Mucosa of rectum (tissue), 2 donors: Measurements from ENCODE around the gene DARS1.

Experiments
- H3K27ac ChIP-seq, 2 donors: one replicate each; pipeline ENCODE4 v1.7.0; 2013; ENCODE audit warnings: inconsistent platforms in 2 of 2, low read depth in 2 of 2, low read length in 2 of 2
- H3K27me3 ChIP-seq, 2 donors: one replicate each; pipeline ENCODE4 v1.7.0; 2013; ENCODE audit warnings: low read length in 2 of 2; ENCODE audit not compliant: control insufficient read depth in 2 of 2, insufficient read depth in 2 of 2
- H3K36me3 ChIP-seq, 2 donors: one replicate each; pipeline ENCODE4 v1.7.0; 2013; ENCODE audit warnings: low read length in 2 of 2; ENCODE audit not compliant: control insufficient read depth in 2 of 2, insufficient read depth in 2 of 2
- H3K4me1 ChIP-seq, 2 donors: one replicate each; pipeline ENCODE4 v1.7.0; 2013; ENCODE audit warnings: low read length in 2 of 2, mild to moderate bottlenecking in 1 of 2; ENCODE audit not compliant: control insufficient read depth in 2 of 2, insufficient read depth in 2 of 2
- H3K4me3 ChIP-seq, 2 donors: one replicate each; pipeline ENCODE4 v1.7.0; 2013; ENCODE audit warnings: low read length in 2 of 2
- H3K9ac ChIP-seq, 2 donors: one replicate each; pipeline ENCODE4 v1.7.0; 2013; ENCODE audit warnings: low read length in 2 of 2, low read depth in 1 of 2, mild to moderate bottlenecking in 1 of 2
- H3K9me3 ChIP-seq, 2 donors: one replicate each; pipeline ENCODE4 v1.7.0; 2013; ENCODE audit warnings: low read length in 2 of 2; ENCODE audit not compliant: control insufficient read depth in 2 of 2
- donor health status: healthy.
- donor health status: Normal muscosa, but diverticular disease.

DARS1 gene

DNA sequence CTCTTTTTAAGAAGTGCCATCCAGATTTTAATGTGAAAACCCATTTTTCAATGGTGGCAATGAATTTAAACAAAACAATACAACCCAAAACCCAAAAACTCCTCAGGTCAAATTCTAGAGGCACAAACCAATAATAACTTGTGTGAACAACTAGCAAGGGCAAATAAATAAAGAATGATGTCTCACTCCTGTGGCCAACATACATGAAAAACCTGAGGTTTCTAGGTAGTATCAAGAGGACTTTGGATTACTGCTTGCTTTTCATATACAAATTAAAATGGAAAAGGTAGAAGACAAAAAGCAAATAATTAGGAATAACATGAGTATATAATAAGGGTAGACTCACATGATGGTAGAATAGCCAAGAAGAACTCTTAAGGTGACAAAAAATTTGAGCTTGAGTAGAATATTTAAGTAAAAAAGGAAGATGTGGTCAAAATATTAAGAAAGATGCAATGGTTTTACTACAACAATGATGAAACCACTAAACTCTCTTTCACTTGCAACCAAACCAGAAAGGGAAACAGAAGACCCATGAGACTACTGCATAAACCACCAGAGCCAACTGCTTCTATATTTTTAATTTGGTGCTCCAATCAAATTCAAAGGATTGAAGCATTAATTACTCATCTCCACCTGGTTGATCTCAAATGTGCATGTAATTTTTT, 53.5 kb downstream of the DARS1 start:
- Histone ChIP-seq H3K4me3 (no peak overlapping the region), H3K27ac (no peak overlapping the region), H3K36me3 (peaks cover 18 to 23% of the 10 kb centered on the region in 2 donors), H3K27me3 (no peaks in the 10 kb centered on the region), H3K4me1 (no peaks in the 10 kb centered on the region), H3K9ac (no peak overlapping the region), H3K9me3 (no peaks in the 10 kb centered on the region)

DNA sequence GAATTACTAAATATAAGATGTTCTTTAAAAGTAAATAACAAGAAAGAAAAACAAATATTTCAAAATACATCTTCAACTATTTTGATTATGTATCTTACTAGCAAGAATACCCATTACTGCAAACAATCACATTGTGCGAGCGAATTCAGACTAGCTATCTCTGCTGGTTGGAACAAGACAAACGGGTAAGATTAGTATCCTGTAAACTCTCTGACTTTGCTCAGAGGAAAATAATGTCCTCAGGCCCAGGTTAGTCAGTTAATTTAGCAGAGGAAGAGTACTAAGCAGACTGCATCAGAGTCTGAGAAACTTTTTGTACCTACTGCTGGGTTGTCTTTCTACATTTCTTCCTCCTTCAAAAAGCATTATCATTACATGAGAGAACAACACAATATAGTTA, 58.8 kb downstream of the DARS1 start:
- peaks cover 13 to 15% of the 10 kb centered on the region in 2 donors for H3K36me3 ChIP-seq
- H3K27me3 ChIP-seq: no peaks in the 10 kb centered on the region
- H3K9me3 ChIP-seq: no peaks in the 10 kb centered on the region
- no peak overlapping the region for H3K9ac ChIP-seq
- no peak overlapping the region for H3K27ac ChIP-seq
- H3K4me3 ChIP-seq: no peak overlapping the region
- H3K4me1 ChIP-seq: no peaks in the 10 kb centered on the region

DNA sequence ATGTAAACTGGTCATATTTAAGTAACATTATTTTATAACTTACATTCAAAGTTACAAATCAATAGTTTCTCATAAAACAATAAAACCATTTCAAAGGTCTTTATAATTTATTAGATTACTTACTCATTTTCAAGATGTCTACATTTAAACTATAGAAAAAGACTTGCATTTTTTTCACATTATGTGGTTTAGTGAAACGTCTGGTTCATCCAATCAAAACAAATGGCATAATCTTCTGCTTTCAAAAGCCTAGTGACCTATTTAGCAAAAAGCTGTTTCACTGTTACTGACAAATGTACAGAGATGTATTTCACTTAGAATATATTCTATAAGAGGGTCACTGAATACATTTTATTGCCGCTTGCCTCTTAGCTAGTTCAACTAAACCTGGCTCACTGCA, 59.9 kb downstream of the DARS1 start:
- Histone ChIP-seq H3K9me3 (no peaks in the 10 kb centered on the region), H3K4me1 (no peaks in the 10 kb centered on the region), H3K9ac (no peak overlapping the region), H3K36me3 (peaks cover 8 to 10% of the 10 kb centered on the region in 2 donors), H3K27me3 (no peaks in the 10 kb centered on the region), H3K4me3 (no peak overlapping the region), H3K27ac (no peak overlapping the region)

DNA sequence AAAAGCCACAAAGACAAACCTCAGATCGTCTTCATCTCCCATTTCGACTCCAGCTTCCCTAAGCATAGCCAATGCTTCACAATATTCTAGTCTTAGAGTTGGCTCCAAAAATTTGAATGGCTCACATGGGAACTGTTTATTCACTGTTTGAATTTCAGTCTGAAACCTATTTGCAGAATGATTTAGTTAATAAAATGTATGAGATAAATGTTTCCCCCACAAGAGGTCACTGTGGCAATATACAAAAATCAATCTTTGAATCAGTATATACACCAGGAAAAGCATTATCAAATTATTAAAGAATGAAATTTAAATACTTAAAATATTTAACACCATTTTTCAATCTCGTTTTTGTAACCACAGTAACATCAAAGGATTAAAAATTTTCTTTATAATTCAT, 69.2 kb downstream of the DARS1 start:
- Histone ChIP-seq H3K4me1 (no peaks in the 10 kb centered on the region), H3K27ac (no peak overlapping the region), H3K9ac (no peak overlapping the region), H3K27me3 (no peaks in the 10 kb centered on the region), H3K9me3 (no peaks in the 10 kb centered on the region), H3K4me3 (no peak overlapping the region), H3K36me3 (peaks cover 6 to 12% of the 10 kb centered on the region in 2 donors)

DNA sequence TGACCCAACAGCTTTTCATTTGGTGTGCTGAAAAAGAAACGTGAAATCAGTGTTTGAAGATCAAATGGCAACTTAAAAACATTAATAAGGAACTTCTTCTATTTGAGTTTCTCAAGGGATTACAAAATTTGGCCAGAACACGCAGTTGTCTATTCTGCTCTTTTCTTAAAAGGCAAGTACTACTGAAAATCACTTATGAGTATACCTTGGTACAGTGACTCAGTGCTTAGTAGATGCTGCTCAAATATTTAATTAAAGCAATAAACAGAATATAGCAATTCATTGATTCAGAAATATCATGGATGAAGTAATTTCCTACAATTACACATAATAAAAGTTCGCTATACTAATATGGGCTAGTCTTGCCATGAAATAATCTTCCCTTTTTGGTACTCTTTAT, 70.9 kb downstream of the DARS1 start:
- no peaks in the 10 kb centered on the region for H3K27me3 ChIP-seq
- H3K27ac ChIP-seq: no peak overlapping the region
- peaks cover 14 to 15% of the 10 kb centered on the region in 2 donors for H3K36me3 ChIP-seq

DNA sequence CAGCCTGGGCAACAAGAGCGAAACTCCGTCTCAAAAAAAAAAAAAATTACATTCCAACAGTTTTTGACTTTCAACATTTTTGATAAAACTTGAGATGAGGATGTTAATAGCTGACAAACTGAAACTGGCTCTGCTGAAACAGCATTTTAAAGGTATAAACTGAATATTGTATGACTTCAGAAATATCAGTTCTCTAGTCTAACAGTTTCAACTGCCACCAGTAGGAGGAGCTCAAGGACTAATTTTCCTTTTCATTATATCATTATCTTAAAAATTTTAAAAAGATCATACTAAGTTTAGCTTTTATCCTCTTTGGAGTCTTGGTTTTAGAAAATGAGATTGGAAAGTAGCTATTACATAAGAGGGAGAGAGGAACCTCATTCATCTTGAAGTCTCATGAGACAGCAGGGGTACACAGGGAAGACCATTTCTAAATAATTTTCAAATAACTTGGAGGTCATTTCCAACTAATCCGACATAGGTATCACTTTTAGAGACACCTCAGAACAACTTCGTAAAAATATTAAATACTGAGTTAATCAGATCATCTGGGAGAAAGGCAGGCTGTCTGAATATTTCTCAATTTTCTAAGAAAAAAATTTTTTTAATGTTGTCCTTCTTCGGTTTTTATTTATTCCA, 71.6 kb downstream of the DARS1 start:
- Histone ChIP-seq H3K27me3 (no peaks in the 10 kb centered on the region), H3K4me1 (no peaks in the 10 kb centered on the region), H3K4me3 (no peak overlapping the region), H3K27ac (no peak overlapping the region), H3K9me3 (no peaks in the 10 kb centered on the region), H3K9ac (no peak overlapping the region), H3K36me3 (peaks cover 14 to 17% of the 10 kb centered on the region in 2 donors)

More for the DNA sequence above, 70.9 kb downstream of the DARS1 start:
- Histone ChIP-seq H3K9me3 (no peaks in the 10 kb centered on the region), H3K4me1 (no peaks in the 10 kb centered on the region), H3K4me3 (no peak overlapping the region), H3K9ac (no peak overlapping the region)

DNA sequence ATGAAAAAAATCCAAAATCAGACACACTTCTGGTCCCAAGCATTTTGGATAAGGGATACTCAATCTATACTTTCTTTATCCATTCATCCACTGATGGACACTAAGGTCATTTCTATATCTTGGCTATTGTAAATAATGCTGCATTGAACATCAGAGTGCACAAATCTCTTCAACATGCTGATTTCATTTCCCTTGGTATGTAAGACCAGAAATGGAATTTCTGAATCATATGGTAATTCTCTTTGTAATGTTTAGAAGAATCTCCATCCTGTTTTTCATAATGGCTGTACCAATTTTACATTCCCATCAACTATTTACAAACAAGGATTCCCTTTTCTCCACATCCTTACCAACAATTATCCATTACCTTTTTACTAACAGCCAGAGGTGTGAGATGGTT, 75.5 kb downstream of the DARS1 start:
- Histone ChIP-seq H3K27ac (no peak overlapping the region), H3K9ac (no peak overlapping the region), H3K4me3 (no peak overlapping the region), H3K4me1 (no peaks in the 10 kb centered on the region), H3K27me3 (no peaks in the 10 kb centered on the region), H3K36me3 (peaks cover 24 to 27% of the 10 kb centered on the region in 2 donors), H3K9me3 (no peaks in the 10 kb centered on the region)

DNA sequence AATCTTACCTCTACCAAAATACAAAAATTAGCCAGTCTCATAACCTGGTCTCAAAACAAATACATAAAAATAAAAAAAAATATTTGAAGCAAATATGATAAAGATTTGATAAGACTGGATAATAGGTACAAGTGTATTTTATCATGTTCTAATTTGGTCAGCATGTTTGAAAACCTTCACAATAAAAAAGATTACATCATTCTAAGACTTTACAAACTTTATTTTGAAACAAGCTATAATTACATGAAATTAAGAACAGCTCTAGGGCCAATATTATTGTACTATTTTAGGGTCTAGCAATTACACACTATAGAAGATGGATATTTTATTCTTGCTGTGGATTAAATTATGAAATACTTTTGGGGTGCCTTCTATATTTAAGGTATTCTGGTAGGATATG, 79.7 kb downstream of the DARS1 start:
- no peaks in the 10 kb centered on the region for H3K27me3 ChIP-seq
- H3K27ac ChIP-seq: no peak overlapping the region
- peaks cover 13 to 18% of the 10 kb centered on the region in 2 donors for H3K36me3 ChIP-seq
- H3K9ac ChIP-seq: no peak overlapping the region
- H3K4me3 ChIP-seq: no peak overlapping the region
- H3K9me3 ChIP-seq: no peaks in the 10 kb centered on the region
- no peaks in the 10 kb centered on the region for H3K4me1 ChIP-seq

DNA sequence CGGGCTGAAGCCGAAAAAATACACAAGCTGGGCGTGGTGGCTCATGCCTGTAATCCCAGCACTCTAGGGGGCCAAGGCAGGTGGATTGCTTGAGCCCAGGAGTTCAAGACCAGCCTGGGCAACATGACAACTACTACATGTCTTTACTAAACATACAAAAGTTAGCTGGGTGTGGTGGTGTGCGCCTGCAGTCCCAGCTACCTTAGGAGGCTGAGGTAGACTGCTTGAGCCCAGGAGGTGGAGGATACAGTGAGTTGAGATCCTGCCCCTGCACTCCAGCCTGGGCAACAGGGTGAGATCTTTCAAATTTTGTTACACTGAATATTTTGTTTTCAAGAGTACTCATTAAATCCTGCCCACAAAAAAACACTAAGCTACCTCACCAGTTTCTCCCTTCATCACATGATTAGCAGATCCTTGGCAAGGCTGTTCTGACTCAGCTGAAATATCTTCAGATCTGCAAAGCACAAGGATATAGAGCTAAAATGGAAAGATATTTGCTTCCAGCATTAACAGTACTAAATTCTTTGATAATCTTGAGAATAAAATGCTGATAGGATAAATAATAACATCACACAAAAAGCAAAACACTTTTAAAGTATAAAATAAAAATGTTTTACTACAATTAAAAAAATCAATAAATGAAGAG, 81.0 kb downstream of the DARS1 start:
- no peak overlapping the region for H3K4me3 ChIP-seq

DNA sequence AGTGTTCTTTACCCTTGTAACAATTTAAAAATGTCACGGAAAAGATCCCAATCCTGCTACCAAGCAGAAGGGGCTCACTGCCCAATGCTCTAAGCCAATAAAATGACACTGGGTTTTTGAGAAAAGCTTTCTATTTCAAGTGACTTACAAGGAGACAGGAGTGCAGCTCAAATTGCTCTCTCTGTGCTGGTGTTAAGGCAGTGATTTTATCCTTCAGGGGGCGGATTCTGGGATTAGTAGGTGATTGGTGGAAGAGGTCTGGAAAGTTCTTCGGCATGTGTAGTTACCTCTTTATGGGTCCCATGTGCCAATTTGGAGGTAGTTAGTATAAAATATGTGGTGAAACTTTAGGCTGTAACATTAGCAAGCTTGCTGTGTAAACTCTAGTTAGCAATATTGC, 81.8 kb downstream of the DARS1 start:
- Histone ChIP-seq H3K27me3 (no peaks in the 10 kb centered on the region), H3K4me1 (no peaks in the 10 kb centered on the region), H3K9ac (no peak overlapping the region), H3K4me3 (no peak overlapping the region), H3K9me3 (no peaks in the 10 kb centered on the region), H3K36me3 (peaks cover 9 to 10% of the 10 kb centered on the region in 2 donors), H3K27ac (no peak overlapping the region)

More for the DNA sequence above, 81.0 kb downstream of the DARS1 start:
- H3K36me3 ChIP-seq: peaks cover 10 to 11% of the 10 kb centered on the region in 2 donors
- no peaks in the 10 kb centered on the region for H3K4me1 ChIP-seq
- no peaks in the 10 kb centered on the region for H3K9me3 ChIP-seq
- no peak overlapping the region for H3K27ac ChIP-seq
- no peaks in the 10 kb centered on the region for H3K27me3 ChIP-seq
- H3K9ac ChIP-seq: no peak overlapping the region
